ENCODE measurements around the gene ASPN. TPM values are rescaled to one million over a fixed set of nuclear protein-coding genes. Genes with fewer than 3 reads are reported as not detected.

The ASPN gene
- total RNA-seq, 4 donors from 2014 or later = 29.5 to 160 (median 73.0) TPM

DNA sequence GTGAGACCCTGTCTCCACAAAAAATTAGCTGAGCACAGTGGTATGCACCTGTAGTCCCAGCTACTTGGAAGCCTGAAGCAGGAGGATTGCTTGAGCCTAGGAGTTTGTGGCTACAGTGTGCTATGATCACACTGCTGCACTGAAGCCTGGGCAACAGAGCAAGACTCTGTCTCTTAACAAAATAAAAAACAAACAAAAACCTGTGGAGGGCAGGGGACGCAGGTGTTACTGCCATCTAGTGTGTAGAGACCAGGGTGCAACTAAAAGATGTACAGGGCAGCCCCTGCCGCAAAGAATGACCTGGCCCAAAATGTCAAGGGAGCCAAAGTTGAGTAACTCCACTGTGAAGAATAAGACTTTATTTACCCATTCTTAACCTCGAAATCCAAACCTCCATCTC is 27.1 kb downstream of the ASPN start:
- no peak overlapping the region for H3K27ac ChIP-seq
- H3K36me3 ChIP-seq = no peaks in the 10 kb centered on the region
- intact Hi-C loops (cut with DNase I; ENCODE audit: low total_unique reads) = no loop called here
- no peaks in the 10 kb centered on the region for H3K9me3 ChIP-seq
- TF ChIP-seq CTCF (IDR thresholded peaks at IDR 0.05) (no peak), POLR2A (IDR thresholded peaks at IDR 0.05) (no peak)
- DNase-seq = no peak
- H3K27me3 ChIP-seq = no peaks in the 10 kb centered on the region
- no peak overlapping the region for H3K4me3 ChIP-seq
- H3K4me1 ChIP-seq = no peaks in the 10 kb centered on the region

DNA sequence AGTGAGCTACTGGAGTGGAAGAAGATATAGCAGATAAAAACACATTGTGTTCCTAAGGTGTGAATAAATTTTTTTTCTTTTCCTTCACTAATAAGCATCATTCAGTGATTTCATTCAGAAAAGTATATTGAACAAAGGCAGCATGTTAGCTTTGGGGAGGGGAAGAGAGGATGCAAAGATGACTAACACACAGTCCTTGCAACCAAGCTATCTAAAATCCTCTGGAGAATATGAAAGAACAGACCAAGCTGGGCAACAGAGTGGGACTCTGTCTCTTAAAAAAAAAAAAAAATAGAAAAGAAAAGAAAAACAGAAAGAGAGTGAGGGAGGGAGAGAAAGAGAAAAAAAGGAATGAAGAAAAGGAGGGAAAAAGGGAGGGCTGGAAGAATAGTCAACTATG is 35.8 kb downstream of the ASPN start:
- intact Hi-C loops (cut with DNase I; ENCODE audit: low total_unique reads) = loop anchor here (10.0 kb wide), 1 partner anchor 312 kb away; no protein-coding TSS in a partner anchor
- no peak overlapping the region for H3K4me3 ChIP-seq
- no peaks in the 10 kb centered on the region for H3K4me1 ChIP-seq
- H3K27ac ChIP-seq = no peak overlapping the region
- no peaks in the 10 kb centered on the region for H3K9me3 ChIP-seq
- TF ChIP-seq CTCF (IDR thresholded peaks at IDR 0.05) (no peak), POLR2A (IDR thresholded peaks at IDR 0.05) (no peak)
- H3K36me3 ChIP-seq = no peaks in the 10 kb centered on the region
- no peak for DNase-seq
- H3K27me3 ChIP-seq = no peaks in the 10 kb centered on the region

DNA sequence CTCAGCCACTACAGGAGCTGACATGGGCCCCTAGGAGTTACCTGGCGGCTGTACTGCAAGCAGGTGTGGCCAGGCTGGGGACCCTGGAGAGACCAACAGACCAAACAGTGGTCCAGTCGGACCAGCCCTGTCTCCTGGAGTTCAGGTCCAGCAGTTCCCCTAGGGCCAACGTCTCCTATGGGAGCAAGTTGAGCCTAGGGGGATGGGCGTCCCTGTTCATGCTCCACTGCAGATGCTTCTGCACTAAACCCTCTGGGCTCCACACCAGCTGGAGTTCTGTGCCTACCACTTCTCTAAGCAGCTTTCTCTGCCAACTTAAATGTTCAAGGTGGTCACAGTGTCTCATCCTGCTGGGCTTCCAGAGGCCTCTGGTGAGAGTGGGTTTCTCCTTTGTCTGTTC is 37.5 kb downstream of the ASPN start:
- TF ChIP-seq CTCF (IDR thresholded peaks at IDR 0.05) (no peak), POLR2A (IDR thresholded peaks at IDR 0.05) (no peak)
- H3K4me3 ChIP-seq = no peak overlapping the region
- H3K9me3 ChIP-seq = no peaks in the 10 kb centered on the region
- no peak for DNase-seq
- no peaks in the 10 kb centered on the region for H3K36me3 ChIP-seq
- no peak overlapping the region for H3K27ac ChIP-seq
- no peaks in the 10 kb centered on the region for H3K27me3 ChIP-seq
- H3K4me1 ChIP-seq = no peaks in the 10 kb centered on the region
- intact Hi-C loops (cut with DNase I; ENCODE audit: low total_unique reads) = loop anchor here (10.0 kb wide), 1 partner anchor 310 kb away; no protein-coding TSS in a partner anchor

GRCh38 chr9:92440751-92441046 is 41.6 kb downstream of the ASPN start:
- Histone ChIP-seq H3K27me3 (no peaks in the 10 kb centered on the region), H3K4me1 (no peaks in the 10 kb centered on the region), H3K36me3 (no peaks in the 10 kb centered on the region), H3K27ac (no peak overlapping the region), H3K4me3 (no peak overlapping the region), H3K9me3 (no peaks in the 10 kb centered on the region)
- intact Hi-C loops (cut with DNase I; ENCODE audit: low total_unique reads) = loop anchor here (10.0 kb wide), 1 partner anchor 306 kb away; no protein-coding TSS in a partner anchor
- no peak for TF ChIP-seq CTCF (IDR thresholded peaks at IDR 0.05)
- TF ChIP-seq POLR2A (IDR thresholded peaks at IDR 0.05) = no peak
- DNase-seq = no peak

GRCh38 chr9:92439921-92440750 is 42.2 kb downstream of the ASPN start:
- intact Hi-C loops (cut with DNase I; ENCODE audit: low total_unique reads) = loop anchor here (10.0 kb wide), 1 partner anchor 305 kb away; no protein-coding TSS in a partner anchor
- Histone ChIP-seq H3K4me3 (no peak overlapping the region), H3K27ac (no peak overlapping the region), H3K4me1 (no peaks in the 10 kb centered on the region), H3K9me3 (no peaks in the 10 kb centered on the region), H3K36me3 (no peaks in the 10 kb centered on the region), H3K27me3 (no peaks in the 10 kb centered on the region)
- no peak for DNase-seq
- TF ChIP-seq CTCF (IDR thresholded peaks at IDR 0.05) (no peak), POLR2A (IDR thresholded peaks at IDR 0.05) (no peak)

Measured in uterus (tissue), 4 donors.